BLaER1 (cell line): ENCODE data around the gene AOC3.
"Not testable (repeated sequence)": the region's sequence is repeated elsewhere in the genome, so short reads cannot be mapped to it uniquely, and the experiment has no call there.

ENCODE experiments used
- H3K27ac ChIP-seq: shearing (Covaris generic); formaldehyde crosslinking; 2 replicates; pipeline ENCODE4 v1.8.1; 2022
- H3K27me3 ChIP-seq: shearing (Covaris generic); formaldehyde crosslinking; 2 replicates; pipeline ENCODE4 v1.8.1; 2022
- H3K36me3 ChIP-seq: shearing (Covaris generic); formaldehyde crosslinking; 2 replicates; pipeline ENCODE4 v1.8.1; 2022
- H3K4me1 ChIP-seq: shearing (Covaris generic); formaldehyde crosslinking; 2 replicates; pipeline ENCODE4 v1.8.1; 2022
- H3K4me2 ChIP-seq: shearing (Covaris generic); formaldehyde crosslinking; 2 replicates; pipeline ENCODE4 v1.8.1; 2022
- H3K4me3 ChIP-seq: shearing (Covaris generic); formaldehyde crosslinking; 2 replicates; pipeline ENCODE4 v1.8.1; 2022
- H3K9ac ChIP-seq: shearing (Covaris generic); formaldehyde crosslinking; 2 replicates; pipeline ENCODE4 v1.8.1; 2022
- H3K9me3 ChIP-seq: shearing (Covaris generic); formaldehyde crosslinking; 2 replicates; pipeline ENCODE4 v1.8.1; 2022
- H4K20me1 ChIP-seq: shearing (Covaris generic); formaldehyde crosslinking; 2 replicates; pipeline ENCODE4 v1.8.1; 2022
- Cebpa-rat ChIP-seq: shearing (Covaris generic); IDR thresholded peaks from 2 replicates; pipeline ENCODE4 v1.8.1; 2022

Gene AOC3

GRCh38 chr17:42866631-42867575, 15.9 kb downstream of the AOC3 start:
- no peak for TF ChIP-seq Cebpa-rat
- Histone ChIP-seq H3K9ac (no peak overlapping the region), H4K20me1 (no peaks in the 10 kb centered on the region), H3K27ac (no peak overlapping the region), H3K27me3 (no peaks in the 10 kb centered on the region), H3K4me2 (no peak overlapping the region), H3K4me3 (no peak overlapping the region), H3K4me1 (no peaks in the 10 kb centered on the region), H3K9me3 (peaks cover 20% of the 10 kb centered on the region), H3K36me3 (no peaks in the 10 kb centered on the region)

- not testable (repeated sequence) for H3K27me3 ChIP-seq, H3K4me2 ChIP-seq, H3K4me3 ChIP-seq, H3K9ac ChIP-seq, H3K36me3 ChIP-seq, H4K20me1 ChIP-seq, H3K27ac ChIP-seq, H3K4me1 ChIP-seq
- peaks cover 20% of the 10 kb centered on the region for H3K9me3 ChIP-seq
These were observed 16.8 kb downstream of the AOC3 start for GRCh38 chr17:42867694-42868261.

- Histone ChIP-seq H3K4me1 (no peaks in the 10 kb centered on the region), H3K36me3 (no peaks in the 10 kb centered on the region), H3K4me2 (no peak overlapping the region), H3K4me3 (no peak overlapping the region), H3K27ac (no peak overlapping the region), H3K9ac (no peak overlapping the region), H3K9me3 (peaks cover 20% of the 10 kb centered on the region), H3K27me3 (no peaks in the 10 kb centered on the region), H4K20me1 (no peaks in the 10 kb centered on the region)
- TF ChIP-seq Cebpa-rat: no peak
These were observed 17.3 kb downstream of the AOC3 start for GRCh38 chr17:42868338-42868737.

GRCh38 chr17:42871647-42872046, 20.6 kb downstream of the AOC3 start:
- Histone ChIP-seq H3K9ac (no peak overlapping the region), H3K4me1 (no peaks in the 10 kb centered on the region), H3K27ac (no peak overlapping the region), H3K36me3 (no peaks in the 10 kb centered on the region), H3K4me2 (no peak overlapping the region), H3K4me3 (no peak overlapping the region), H3K9me3 (peaks cover 20% of the 10 kb centered on the region), H4K20me1 (no peaks in the 10 kb centered on the region), H3K27me3 (no peaks in the 10 kb centered on the region)
- no peak for TF ChIP-seq Cebpa-rat

- Histone ChIP-seq H3K36me3 (no peaks in the 10 kb centered on the region), H3K4me2 (no peak overlapping the region)
These were observed 21.4 kb downstream of the AOC3 start for GRCh38 chr17:42872251-42872965.

GRCh38 chr17:42873315-42873714, 22.3 kb downstream of the AOC3 start:
- no peaks in the 10 kb centered on the region for H3K4me1 ChIP-seq
- H4K20me1 ChIP-seq: no peaks in the 10 kb centered on the region
- peaks cover 20% of the 10 kb centered on the region for H3K9me3 ChIP-seq
- no peak overlapping the region for H3K9ac ChIP-seq
- no peak overlapping the region for H3K4me2 ChIP-seq
- H3K4me3 ChIP-seq: no peak overlapping the region
- no peak overlapping the region for H3K27ac ChIP-seq
- H3K27me3 ChIP-seq: no peaks in the 10 kb centered on the region
- H3K36me3 ChIP-seq: no peaks in the 10 kb centered on the region
- TF ChIP-seq Cebpa-rat: no peak

More at GRCh38 chr17:42872251-42872965, 21.4 kb downstream of the AOC3 start:
- Histone ChIP-seq H3K27me3 (no peaks in the 10 kb centered on the region), H3K9me3 (peaks cover 20% of the 10 kb centered on the region), H3K4me1 (no peaks in the 10 kb centered on the region), H4K20me1 (no peaks in the 10 kb centered on the region), H3K9ac (no peak overlapping the region), H3K4me3 (no peak overlapping the region), H3K27ac (no peak overlapping the region)
- no peak for TF ChIP-seq Cebpa-rat

GRCh38 chr17:42873932-42874695, 23.1 kb downstream of the AOC3 start:
- not testable (repeated sequence) for H3K4me1 ChIP-seq, H3K9ac ChIP-seq, H4K20me1 ChIP-seq, H3K27me3 ChIP-seq, H3K36me3 ChIP-seq, H3K27ac ChIP-seq, H3K4me2 ChIP-seq, H3K4me3 ChIP-seq
- peaks cover 20% of the 10 kb centered on the region for H3K9me3 ChIP-seq

- no peak for TF ChIP-seq Cebpa-rat
- no peaks in the 10 kb centered on the region for H3K27me3 ChIP-seq
- H3K4me1 ChIP-seq: no peaks in the 10 kb centered on the region
- H4K20me1 ChIP-seq: no peaks in the 10 kb centered on the region
- H3K4me2 ChIP-seq: no peak overlapping the region
- H3K27ac ChIP-seq: no peak overlapping the region
- no peaks in the 10 kb centered on the region for H3K36me3 ChIP-seq
- no peak overlapping the region for H3K4me3 ChIP-seq
- H3K9me3 ChIP-seq: no peaks in the 10 kb centered on the region
- H3K9ac ChIP-seq: no peak overlapping the region
These were observed 26.0 kb downstream of the AOC3 start for GRCh38 chr17:42877037-42877436.

- no peak overlapping the region for H3K27ac ChIP-seq
- H3K4me3 ChIP-seq: no peak overlapping the region
- H3K27me3 ChIP-seq: no peaks in the 10 kb centered on the region
- TF ChIP-seq Cebpa-rat: no peak
- no peaks in the 10 kb centered on the region for H3K4me1 ChIP-seq
- H4K20me1 ChIP-seq: no peaks in the 10 kb centered on the region
- H3K36me3 ChIP-seq: no peaks in the 10 kb centered on the region
- no peak overlapping the region for H3K4me2 ChIP-seq
- H3K9ac ChIP-seq: no peak overlapping the region
- H3K9me3 ChIP-seq: no peaks in the 10 kb centered on the region
These were observed 27.3 kb downstream of the AOC3 start for GRCh38 chr17:42878123-42878880.
